ENCODE results near the gene MCM8. TPM values are rescaled to one million over a fixed set of nuclear protein-coding genes. Genes with fewer than 3 reads are reported as not detected.

The MCM8 gene
- total RNA-seq, 1 experiment from 2014 or later = 27.0 TPM

DNA sequence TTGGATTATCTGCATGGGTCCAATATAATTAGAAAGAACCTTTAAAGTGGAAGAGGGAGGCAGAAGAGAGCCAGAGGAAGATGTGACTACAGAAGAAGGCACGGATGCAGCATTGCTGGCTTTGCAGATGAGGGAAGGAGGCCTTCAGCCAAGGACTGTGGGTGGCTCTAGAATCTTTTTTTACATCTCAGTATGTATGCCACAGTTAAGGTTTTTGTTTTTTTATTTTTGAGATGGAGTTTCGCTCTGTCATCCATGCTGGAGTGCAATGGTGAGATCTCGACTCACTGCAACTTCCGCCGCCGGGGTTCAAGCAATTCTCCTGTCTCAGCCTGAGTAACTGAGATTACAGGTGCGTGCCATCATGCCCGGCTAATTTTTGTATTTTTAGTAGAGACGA lies 49.3 kb downstream of the MCM8 start:
- CTCF ChIA-PET = no interaction called here
- Histone ChIP-seq H3K4me1 (ENCODE audit: insufficient read depth, low read length) (peaks cover 2% of the 10 kb centered on the region; the same call in 1 of the 2 replicates), H3F3A (ENCODE audit: low read length, unreplicated experiment) (no peaks in the 10 kb centered on the region), H3K27ac (ENCODE audit: low read length) (no peak overlapping the region), H3K4me3 (ENCODE audit: low read length) (no peak overlapping the region), H3K4me2 (ENCODE audit: low read length) (no peak overlapping the region), H3K27me3 (ENCODE audit: low read length) (no peaks in the 10 kb centered on the region), H3K79me2 (ENCODE audit: low read length) (no peaks in the 10 kb centered on the region), H3K9me3 (ENCODE audit: low read length) (no peaks in the 10 kb centered on the region), H4K20me1 (ENCODE audit: low read length) (no peaks in the 10 kb centered on the region), H3K36me3 (ENCODE audit: low read depth, low read length) (peaks cover 18% of the 10 kb centered on the region; the same call in 1 of the 2 replicates), H2AFZ (ENCODE audit: low read length) (no peak overlapping the region), H3K9ac (ENCODE audit: low read length) (no peak overlapping the region), H3K9me2 (replicated peaks; ENCODE audit: low read length) (no peaks in the 10 kb centered on the region)
- DNase-seq = no peak
- intact Hi-C loops (cut with micrococcal nuclease) = loop anchor here (5.0 kb wide), 2 partner anchors 197 to 212 kb away; no protein-coding TSS in a partner anchor
- no peak for ATAC-seq
- POLR2A ChIA-PET (ENCODE audit: unreplicated experiment) = no interaction called here
- TF ChIP-seq EZH2phosphoT487 (IDR thresholded peaks at IDR 0.05; ENCODE audit: borderline replicate concordance, low read length) (no peak), EZH2 (IDR thresholded peaks at IDR 0.05; ENCODE audit: low read length, unreplicated experiment) (no peak)
- TF ChIP-seq, protein P1, sequence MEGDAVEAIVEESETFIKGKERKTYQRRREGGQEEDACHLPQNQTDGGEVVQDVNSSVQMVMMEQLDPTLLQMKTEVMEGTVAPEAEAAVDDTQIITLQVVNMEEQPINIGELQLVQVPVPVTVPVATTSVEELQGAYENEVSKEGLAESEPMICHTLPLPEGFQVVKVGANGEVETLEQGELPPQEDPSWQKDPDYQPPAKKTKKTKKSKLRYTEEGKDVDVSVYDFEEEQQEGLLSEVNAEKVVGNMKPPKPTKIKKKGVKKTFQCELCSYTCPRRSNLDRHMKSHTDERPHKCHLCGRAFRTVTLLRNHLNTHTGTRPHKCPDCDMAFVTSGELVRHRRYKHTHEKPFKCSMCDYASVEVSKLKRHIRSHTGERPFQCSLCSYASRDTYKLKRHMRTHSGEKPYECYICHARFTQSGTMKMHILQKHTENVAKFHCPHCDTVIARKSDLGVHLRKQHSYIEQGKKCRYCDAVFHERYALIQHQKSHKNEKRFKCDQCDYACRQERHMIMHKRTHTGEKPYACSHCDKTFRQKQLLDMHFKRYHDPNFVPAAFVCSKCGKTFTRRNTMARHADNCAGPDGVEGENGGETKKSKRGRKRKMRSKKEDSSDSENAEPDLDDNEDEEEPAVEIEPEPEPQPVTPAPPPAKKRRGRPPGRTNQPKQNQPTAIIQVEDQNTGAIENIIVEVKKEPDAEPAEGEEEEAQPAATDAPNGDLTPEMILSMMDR (conservative IDR thresholded peaks at IDR 0.05; ENCODE audit: low read depth, low read length) = no peak
- no TSS peak for BruUV-seq (replicated peaks)

DNA sequence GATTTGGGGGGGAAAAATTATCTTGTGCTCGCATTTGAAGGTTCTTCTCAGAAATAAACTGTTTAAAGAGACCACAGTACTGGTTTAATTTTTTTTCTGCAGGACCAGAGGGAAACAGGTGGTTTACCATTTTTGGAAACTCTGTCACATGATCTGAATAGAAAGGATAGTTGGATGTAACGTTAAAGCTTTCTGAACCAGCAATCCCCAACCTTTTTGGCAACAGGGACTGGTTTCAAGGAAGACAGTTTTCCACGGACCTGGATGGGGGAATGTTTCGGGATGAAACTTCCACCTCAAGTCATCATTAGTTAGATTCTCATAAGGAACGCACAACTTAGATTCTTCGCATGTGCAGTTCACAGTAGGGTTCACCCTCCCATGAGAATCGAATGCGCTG lies 50.4 kb downstream of the MCM8 start:
- Histone ChIP-seq H3K27me3 (ENCODE audit: low read length) (no peaks in the 10 kb centered on the region), H3K9me2 (replicated peaks; ENCODE audit: low read length) (no peaks in the 10 kb centered on the region), H2AFZ (ENCODE audit: low read length) (no peak overlapping the region), H3K36me3 (ENCODE audit: low read depth, low read length) (peaks cover 7% of the 10 kb centered on the region; the same call in 1 of the 2 replicates), H3K9ac (ENCODE audit: low read length) (no peak overlapping the region), H3K4me1 (ENCODE audit: insufficient read depth, low read length) (peaks cover 8% of the 10 kb centered on the region; the same call in 1 of the 2 replicates), H3K27ac (ENCODE audit: low read length) (no peak overlapping the region), H3F3A (ENCODE audit: low read length, unreplicated experiment) (no peaks in the 10 kb centered on the region), H4K20me1 (ENCODE audit: low read length) (no peaks in the 10 kb centered on the region), H3K4me3 (ENCODE audit: low read length) (no peak overlapping the region), H3K9me3 (ENCODE audit: low read length) (no peaks in the 10 kb centered on the region), H3K79me2 (ENCODE audit: low read length) (no peaks in the 10 kb centered on the region), H3K4me2 (ENCODE audit: low read length) (no peak overlapping the region)
- intact Hi-C loops (cut with micrococcal nuclease) = loop anchor here (5.0 kb wide), 2 partner anchors 199 to 214 kb away; no protein-coding TSS in a partner anchor
- POLR2A ChIA-PET (ENCODE audit: unreplicated experiment) = no interaction called here
- no peak for TF ChIP-seq EZH2phosphoT487 (IDR thresholded peaks at IDR 0.05; ENCODE audit: borderline replicate concordance, low read length)
- TF ChIP-seq, protein P1 (conservative IDR thresholded peaks at IDR 0.05; ENCODE audit: low read depth, low read length) = no peak
- TF ChIP-seq EZH2 (IDR thresholded peaks at IDR 0.05; ENCODE audit: low read length, unreplicated experiment) = no peak
- CTCF ChIA-PET = no interaction called here
- DNase-seq (no peak), ATAC-seq (no peak)
- BruUV-seq (replicated peaks) = no TSS peak

DNA sequence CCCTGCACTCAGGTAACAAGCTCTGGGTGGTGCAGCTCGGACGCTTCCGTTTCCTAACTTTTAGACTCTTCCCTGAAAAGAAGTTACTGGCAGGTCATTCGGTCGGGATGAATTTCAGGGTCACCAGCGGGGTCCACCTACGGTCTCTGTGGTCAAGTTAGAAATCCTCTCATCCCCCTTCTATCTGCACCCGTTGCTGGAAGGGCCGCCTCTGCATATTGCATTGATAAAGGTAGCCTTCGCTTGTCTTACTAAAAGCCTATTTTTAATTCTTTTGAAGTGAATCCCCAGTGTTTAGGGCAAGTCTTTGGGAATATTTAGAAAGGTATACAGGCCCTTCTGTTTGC lies 56.1 kb downstream of the MCM8 start:
- CTCF ChIA-PET = interaction anchor here (0.7 kb wide), 1 partner anchor 477 kb away, joined by 4 read pairs; no protein-coding TSS in a partner anchor
- H3K9me2 ChIP-seq (replicated peaks; ENCODE audit: low read length) = no peaks in the 10 kb centered on the region
- no peaks in the 10 kb centered on the region for H3K9me3 ChIP-seq (ENCODE audit: low read length)
- H2AFZ ChIP-seq (ENCODE audit: low read length) = peak overlapping the region; percentile 85; the same call in 1 of the 2 replicates
- peaks cover 51% of the 10 kb centered on the region for H3K79me2 ChIP-seq (ENCODE audit: low read length)
- no TSS peak for BruUV-seq (replicated peaks)
- TF ChIP-seq EZH2phosphoT487 (IDR thresholded peaks at IDR 0.05; ENCODE audit: borderline replicate concordance, low read length) (no peak), EZH2 (IDR thresholded peaks at IDR 0.05; ENCODE audit: low read length, unreplicated experiment) (no peak)
- TF ChIP-seq, protein P1 (conservative IDR thresholded peaks at IDR 0.05; ENCODE audit: low read depth, low read length) = no peak
- H4K20me1 ChIP-seq (ENCODE audit: low read length) = peaks cover 24% of the 10 kb centered on the region
- intact Hi-C loops (cut with micrococcal nuclease) = no loop called here
- H3K36me3 ChIP-seq (ENCODE audit: low read depth, low read length) = peaks cover 14% of the 10 kb centered on the region
- H3K4me3 ChIP-seq (ENCODE audit: low read length) = peak overlapping the region; percentile 96
- POLR2A ChIA-PET (ENCODE audit: unreplicated experiment) = no interaction called here
- no peaks in the 10 kb centered on the region for H3K27me3 ChIP-seq (ENCODE audit: low read length)
- ATAC-seq = no peak
- DNase-seq = no peak
- H3K27ac ChIP-seq (ENCODE audit: low read length) = peak overlapping the region; percentile 43; the same call in 1 of the 2 replicates
- peaks cover 23% of the 10 kb centered on the region for H3K4me1 ChIP-seq (ENCODE audit: insufficient read depth, low read length)
- peak overlapping the region; percentile 92 for H3K4me2 ChIP-seq (ENCODE audit: low read length)
- no peaks in the 10 kb centered on the region for H3F3A ChIP-seq (ENCODE audit: low read length, unreplicated experiment)
- H3K9ac ChIP-seq (ENCODE audit: low read length) = peak overlapping the region; percentile 83

Data from PC-3 (cell line).